Fibroblast of the aortic adventitia (primary cell): ENCODE data around the gene TBC1D22A. TPM values are rescaled to one million over a fixed set of nuclear protein-coding genes. Genes with fewer than 3 reads are reported as not detected.
A peak's percentile ranks its signal among the peaks of the same experiment; 100 is the strongest.

ENCODE experiments used
- DNase-seq: peaks from one replicate; pipeline ENCODE4 v3.0.0-alpha.2; 2010; ENCODE audit warnings: low read depth
- H3K4me3 ChIP-seq: 2 replicates; pipeline ENCODE4 v1.5.1; 2011; ENCODE audit warnings: low read depth, mild to moderate bottlenecking, control low read depth, low read length, moderate library complexity
- total RNA-seq: library from RNA; depleted of rRNA; stranded (reverse); fragments of >200 nt; gene quantifications from 2 replicates; pipeline ENCODE4 v1.2.3, GENCODE V29; 2012; ENCODE audit warnings: low replicate concordance
- TF ChIP-seq, protein P1 (sequence below): IDR thresholded peaks from 2 replicates; pipeline ENCODE4 v1.5.1; 2011; ENCODE audit warnings: mild to moderate bottlenecking, low read length, control low read depth, inconsistent platforms; ENCODE audit not compliant: insufficient read depth

The TBC1D22A gene
- total RNA-seq, 1 donor: 13.8 TPM

- TF ChIP-seq, protein P1, sequence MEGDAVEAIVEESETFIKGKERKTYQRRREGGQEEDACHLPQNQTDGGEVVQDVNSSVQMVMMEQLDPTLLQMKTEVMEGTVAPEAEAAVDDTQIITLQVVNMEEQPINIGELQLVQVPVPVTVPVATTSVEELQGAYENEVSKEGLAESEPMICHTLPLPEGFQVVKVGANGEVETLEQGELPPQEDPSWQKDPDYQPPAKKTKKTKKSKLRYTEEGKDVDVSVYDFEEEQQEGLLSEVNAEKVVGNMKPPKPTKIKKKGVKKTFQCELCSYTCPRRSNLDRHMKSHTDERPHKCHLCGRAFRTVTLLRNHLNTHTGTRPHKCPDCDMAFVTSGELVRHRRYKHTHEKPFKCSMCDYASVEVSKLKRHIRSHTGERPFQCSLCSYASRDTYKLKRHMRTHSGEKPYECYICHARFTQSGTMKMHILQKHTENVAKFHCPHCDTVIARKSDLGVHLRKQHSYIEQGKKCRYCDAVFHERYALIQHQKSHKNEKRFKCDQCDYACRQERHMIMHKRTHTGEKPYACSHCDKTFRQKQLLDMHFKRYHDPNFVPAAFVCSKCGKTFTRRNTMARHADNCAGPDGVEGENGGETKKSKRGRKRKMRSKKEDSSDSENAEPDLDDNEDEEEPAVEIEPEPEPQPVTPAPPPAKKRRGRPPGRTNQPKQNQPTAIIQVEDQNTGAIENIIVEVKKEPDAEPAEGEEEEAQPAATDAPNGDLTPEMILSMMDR: no peak
- DNase-seq: no peak
- H3K4me3 ChIP-seq: no peak overlapping the region
Observed at GRCh38 chr22:46823654-46824053, 61.2 kb downstream of the TBC1D22A start.

- TF ChIP-seq, protein P1: no peak
- DNase-seq: no peak
- no peak overlapping the region for H3K4me3 ChIP-seq
Observed at GRCh38 chr22:46824344-46824909, 62.0 kb downstream of the TBC1D22A start.

DNA sequence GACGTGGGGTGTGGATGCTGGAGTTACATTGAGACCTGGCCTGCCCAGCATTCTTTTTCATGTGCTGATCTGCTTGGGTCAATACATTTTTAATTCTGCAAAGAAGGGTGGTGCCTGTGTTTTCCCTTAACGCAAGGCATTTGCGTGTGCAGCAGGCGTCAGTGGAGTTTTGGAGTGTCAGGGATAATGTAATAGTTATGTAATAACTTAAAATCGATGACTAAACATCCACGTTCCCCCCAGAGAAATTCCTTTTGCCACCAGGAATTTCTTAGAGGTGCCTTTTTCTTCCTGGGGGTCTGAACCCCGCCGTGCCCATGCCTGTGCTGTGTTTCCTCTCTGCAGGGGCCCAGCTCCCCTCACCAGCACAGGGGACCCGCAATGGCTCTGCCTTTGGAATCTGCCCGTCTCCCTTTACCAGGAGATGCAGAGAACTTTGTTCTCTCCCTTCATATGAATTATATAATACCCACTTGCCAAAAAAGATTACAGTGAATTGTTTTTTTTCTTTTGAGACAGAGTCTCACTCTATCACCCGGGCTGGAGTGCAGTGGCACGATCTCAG is 62.6 kb downstream of the TBC1D22A start:
- TF ChIP-seq, protein P1: no peak
- peak; percentile 34 for DNase-seq
- H3K4me3 ChIP-seq: no peak overlapping the region

- H3K4me3 ChIP-seq: no peak overlapping the region
- TF ChIP-seq, protein P1: no peak
- no peak for DNase-seq
Observed at GRCh38 chr22:46826438-46827135, 64.1 kb downstream of the TBC1D22A start.

DNA sequence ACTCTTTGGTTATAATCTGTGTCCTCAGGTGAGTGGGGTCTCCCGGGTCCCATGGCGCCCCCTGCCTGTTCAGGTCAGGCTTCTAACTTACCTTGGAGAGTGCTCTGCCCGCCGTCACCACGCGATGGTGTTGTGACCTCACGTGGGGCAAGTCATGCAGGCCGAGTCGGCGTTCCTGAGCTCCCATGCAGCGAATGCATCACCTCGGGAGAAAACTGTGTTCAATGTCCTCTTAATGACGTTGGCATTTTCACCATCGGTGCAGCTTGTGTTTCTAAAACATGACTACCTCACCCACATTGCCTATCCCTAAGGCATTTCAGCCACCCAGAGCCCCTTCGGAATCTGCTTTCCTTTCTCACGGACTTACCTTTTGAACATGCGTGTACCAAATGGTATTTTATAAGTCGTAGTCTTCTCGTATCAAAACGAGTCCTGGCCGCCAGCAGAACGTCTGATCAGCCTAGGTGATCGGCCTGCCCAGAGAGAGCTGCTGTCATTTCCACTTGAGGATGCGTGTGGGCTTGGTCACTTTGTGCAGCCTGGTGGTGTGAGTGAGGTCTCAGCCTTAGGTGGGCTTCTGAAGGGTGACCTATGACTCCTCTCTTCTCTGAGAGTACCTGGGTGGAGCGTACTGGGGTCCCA is 64.8 kb downstream of the TBC1D22A start:
- no peak for DNase-seq
- TF ChIP-seq, protein P1: no peak
- H3K4me3 ChIP-seq: no peak overlapping the region

DNA sequence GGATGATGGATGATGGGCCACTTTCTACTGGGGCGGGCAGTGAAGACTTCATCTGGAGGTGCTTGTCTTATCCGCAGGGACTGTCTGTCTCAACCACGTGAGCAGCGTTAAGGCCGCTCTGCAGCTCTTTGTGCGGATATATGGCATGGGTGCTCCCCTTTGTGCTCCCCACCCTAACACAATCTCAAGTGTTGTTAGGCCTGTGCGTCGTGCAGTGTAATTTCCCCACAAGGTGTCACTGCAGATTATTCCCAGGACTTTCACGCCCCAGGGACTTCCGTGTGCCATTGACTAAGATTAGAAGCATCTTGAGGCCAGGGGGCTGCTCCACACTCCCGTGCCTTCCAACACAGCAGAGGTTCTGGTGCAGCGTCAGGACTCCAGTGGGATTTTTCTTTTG is 65.3 kb downstream of the TBC1D22A start:
- DNase-seq: no peak
- TF ChIP-seq, protein P1: no peak
- H3K4me3 ChIP-seq: no peak overlapping the region
